GM19328 (cell line): ENCODE measurements around the gene TERF2IP.
A peak's percentile ranks its signal among the peaks of the same experiment; 100 is the strongest.

Source experiments
- ATAC-seq: cut with Tn5 transposase; IDR thresholded peaks from one replicate; pipeline ENCODE4 v1.9.1; 2021; ENCODE audit warnings: mild to moderate bottlenecking, moderate library complexity; ENCODE audit not compliant: unreplicated experiment

The TERF2IP gene

GRCh38 chr16:75632857-75633256 lies 14.7 kb upstream of the TERF2IP start:
- no peak for ATAC-seq

GRCh38 chr16:75635036-75635435 lies 12.5 kb upstream of the TERF2IP start:
- no peak for ATAC-seq

GRCh38 chr16:75640598-75640997 lies 7.0 kb upstream of the TERF2IP start:
- ATAC-seq: no peak

DNA sequence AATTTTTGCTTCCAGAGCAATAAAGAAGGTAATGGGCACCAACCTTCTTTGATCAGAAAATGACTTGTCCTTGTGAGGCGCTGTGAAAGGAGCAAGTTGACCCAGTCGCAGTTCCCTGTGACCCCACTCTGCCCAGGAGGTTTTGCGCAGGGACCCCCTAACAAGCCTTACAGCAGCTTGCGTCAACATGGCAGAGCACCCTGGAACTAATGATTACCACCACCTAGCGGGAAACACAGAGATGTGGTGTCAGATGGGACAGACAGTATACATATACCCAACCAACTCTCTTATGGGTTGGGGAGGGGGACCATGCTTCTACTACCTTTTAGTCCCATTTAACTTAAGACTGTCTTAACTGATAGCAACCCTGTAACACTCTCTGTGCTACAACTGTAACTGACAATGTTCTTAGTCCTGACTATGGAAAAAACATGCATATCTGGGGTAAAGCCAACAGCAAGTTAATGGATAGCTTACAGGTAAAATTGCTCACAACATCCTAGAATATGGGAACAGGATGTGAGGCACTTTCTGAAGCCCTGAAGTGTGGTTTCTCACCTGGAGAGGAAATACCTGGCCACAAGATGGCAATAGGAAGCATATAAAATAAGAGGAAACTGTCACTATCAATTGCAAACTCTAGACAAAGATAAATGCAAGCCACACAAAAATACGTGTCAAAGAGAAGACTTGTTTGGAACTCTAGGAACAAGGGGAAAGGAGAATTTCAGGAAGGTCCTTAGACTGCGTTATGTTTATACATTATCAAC lies 3.1 kb upstream of the TERF2IP start:
- ATAC-seq: no peak

GRCh38 chr16:75647112-75647491 lies 471 bp upstream of the TERF2IP start:
- ATAC-seq: peak; percentile 10

- ATAC-seq: peak; percentile 18
Observed at GRCh38 chr16:75648265-75649076, 898 bp downstream of the TERF2IP start.

DNA sequence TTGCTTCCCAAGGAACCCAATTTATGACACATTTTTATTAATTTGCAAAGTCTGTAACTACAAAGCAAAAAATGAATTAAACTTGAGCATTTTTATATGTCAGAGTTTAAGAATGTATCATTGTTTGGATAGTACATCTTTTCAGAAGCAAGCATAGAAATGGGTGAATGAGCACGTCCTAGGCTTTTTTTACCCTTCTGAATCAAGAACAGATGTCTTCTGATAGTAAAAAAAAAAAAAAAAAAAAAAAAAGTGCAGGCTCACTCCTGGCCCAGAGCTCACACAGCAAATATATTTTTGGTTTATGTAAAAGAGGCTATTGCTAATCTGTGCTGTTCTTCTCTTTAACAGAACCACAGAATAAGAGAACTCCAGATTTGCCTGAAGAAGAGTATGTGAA lies 6.3 kb downstream of the TERF2IP start:
- no peak for ATAC-seq

DNA sequence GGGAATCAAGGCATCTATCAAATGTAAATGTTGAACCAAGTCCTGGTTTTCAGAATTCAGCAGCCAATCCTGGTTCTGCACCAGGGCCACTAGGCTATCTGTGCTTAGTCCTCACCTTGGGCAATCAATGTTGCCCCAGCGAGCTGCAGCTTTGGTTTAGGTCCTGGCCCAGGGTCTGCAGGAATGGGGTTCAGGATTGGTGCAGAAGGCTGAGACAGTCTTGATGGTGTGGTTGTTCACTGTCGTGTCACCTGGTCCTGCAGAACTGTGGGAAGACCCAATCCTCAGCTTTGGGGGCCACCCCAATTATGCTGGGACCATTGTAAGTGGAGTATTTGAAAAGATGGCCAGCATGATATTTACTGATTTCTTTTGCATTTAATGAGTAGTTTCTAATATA lies 10.6 kb downstream of the TERF2IP start:
- ATAC-seq: no peak

- ATAC-seq: no peak
Observed at GRCh38 chr16:75660321-75660720, 12.7 kb downstream of the TERF2IP start.

DNA sequence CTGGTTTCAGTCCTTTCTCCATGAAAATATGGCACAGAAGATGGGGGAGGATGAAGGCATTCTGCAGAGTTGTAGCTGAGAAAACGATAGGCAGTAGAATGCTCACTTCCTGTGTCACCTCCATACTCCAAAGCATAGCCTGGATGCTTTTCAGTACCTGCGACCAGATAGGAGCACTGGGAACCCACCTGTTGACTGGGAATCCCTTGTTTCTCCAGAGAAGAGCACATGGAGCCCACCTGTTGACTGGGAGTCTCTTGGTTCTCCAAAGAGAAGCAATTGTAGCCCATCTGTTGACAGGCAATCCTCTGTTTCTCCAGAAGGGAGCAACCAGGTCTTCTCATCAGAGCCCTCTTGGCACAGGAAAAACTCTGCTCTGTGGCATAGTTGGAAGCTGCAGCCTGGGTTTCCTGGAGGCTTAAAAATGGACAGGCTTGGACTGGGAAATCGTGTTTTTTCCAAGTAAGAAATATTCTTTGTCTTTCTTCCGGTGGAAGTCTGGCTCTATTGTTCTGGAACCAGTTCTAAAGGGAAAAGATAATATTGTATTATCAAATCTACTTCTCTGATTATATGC lies 13.2 kb downstream of the TERF2IP start:
- no peak for ATAC-seq

GRCh38 chr16:75667503-75667902 lies 19.9 kb downstream of the TERF2IP start:
- no peak for ATAC-seq

DNA sequence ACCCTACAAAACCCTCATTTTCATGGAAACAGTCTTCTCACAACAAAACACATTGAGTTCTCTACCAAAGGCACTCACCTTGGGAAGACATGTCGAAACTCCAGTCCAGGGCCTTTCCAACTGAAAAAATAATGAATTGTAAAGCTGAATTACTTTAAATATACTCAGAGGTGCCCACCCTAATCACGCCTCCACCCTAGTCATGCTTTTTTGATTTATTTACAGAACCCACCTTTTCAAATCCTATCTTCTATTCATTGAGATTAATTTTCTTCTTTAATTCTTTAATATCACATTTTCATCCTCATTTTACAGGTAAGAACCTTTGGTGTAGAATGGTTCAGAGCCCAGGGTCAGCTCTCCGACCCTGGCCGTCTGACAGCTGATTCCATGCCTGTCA lies 29.3 kb downstream of the TERF2IP start, which contains the start of gene CPHXL2:
TSS of gene CPHXL2 (minus strand) at position 101 of the 400 bp plus-strand sequence. CDS start at position 91, 10 bp downstream.
- no peak for ATAC-seq

DNA sequence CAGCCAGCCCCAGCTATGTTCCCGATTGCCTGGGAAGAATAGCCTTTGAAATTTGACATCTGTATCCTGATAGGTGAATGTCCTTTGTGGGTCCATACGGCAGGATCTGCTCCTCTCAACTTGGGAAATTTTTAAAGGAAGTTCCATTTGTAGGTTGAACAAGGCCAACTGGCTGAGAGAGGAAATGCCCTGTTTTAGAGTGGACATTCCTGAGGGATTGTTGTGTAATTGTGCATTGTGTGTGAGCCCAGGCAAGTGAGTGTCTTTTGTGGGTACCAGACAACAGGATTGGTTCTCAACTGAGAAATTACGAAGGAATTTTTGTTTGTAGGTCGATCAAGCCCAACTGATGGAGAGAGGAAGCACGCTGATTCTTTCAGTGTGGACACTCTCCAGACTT lies 31.8 kb downstream of the TERF2IP start:
- ATAC-seq: no peak

- no peak for ATAC-seq
Observed at GRCh38 chr16:75682308-75682707, 34.7 kb downstream of the TERF2IP start.

DNA sequence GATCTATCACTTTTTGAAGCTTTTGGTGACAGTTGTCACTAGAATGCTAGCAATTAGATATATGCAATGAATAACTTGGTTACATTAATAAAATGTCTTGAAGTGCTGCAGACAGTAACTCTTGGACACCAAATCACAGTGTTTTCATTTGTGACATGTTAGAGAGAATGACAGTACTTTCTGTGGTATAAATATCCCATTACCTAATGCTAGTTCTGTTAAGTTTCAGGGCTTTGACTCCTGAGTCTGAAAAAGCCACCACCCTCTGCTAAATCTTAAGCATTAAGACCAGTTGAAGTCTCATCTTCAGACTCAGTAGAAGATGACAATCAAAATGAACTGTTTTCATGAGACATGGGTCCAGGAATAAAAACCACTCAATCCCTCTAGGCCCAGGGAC lies 39.8 kb downstream of the TERF2IP start:
- ATAC-seq: no peak

GRCh38 chr16:75695708-75696107 lies 48.1 kb downstream of the TERF2IP start:
- ATAC-seq: no peak

GRCh38 chr16:75697571-75697970 lies 50.0 kb downstream of the TERF2IP start:
- no peak for ATAC-seq

- no peak for ATAC-seq
Observed at GRCh38 chr16:75701361-75701760, 53.8 kb downstream of the TERF2IP start, which contains the start of gene DUXB. Gene DUXB, minus strand, starts transcription at chr16:75701461. Its CDS starts 43 bp downstream, at chr16:75701418.

GRCh38 chr16:75702242-75702641 lies 54.7 kb downstream of the TERF2IP start:
- ATAC-seq: no peak

GRCh38 chr16:75703306-75703705 lies 55.7 kb downstream of the TERF2IP start:
- ATAC-seq: no peak
